IMR-90 (cell line): Measurements from ENCODE around the gene EML1.

ENCODE experiments used
- BHLHE40 ChIP-seq: fragments of 150-350 bp; IDR thresholded peaks from 2 replicates; pipeline ENCODE4 v1.6.1; 2016; ENCODE audit warnings: mild to moderate bottlenecking, low read depth, low read length
- CEBPB ChIP-seq: IDR thresholded peaks from 2 replicates; pipeline ENCODE4 v1.6.1; 2012; ENCODE audit warnings: low read depth, low read length, improper control_type of control experiment

DNA sequence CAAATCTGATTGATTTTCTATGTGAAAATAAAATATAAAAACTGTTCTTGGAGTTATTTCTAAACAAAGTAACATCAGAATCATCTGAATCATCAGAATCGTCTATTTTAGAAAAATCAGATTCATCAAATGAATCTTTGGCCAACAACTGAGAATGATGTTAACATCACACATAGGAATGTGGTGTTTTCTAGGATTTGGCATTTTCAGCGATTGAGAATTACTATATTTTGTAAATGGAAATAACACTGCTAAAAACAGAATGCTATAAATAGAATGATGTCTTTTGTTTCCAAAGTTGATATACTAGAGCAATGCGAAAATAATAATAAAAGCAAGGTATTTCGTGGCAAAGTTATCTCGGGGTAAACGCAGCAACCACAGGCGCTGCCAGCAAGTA, 198.1 kb downstream of the EML1 start:
- TF ChIP-seq CEBPB (no peak), BHLHE40 (no peak)
